Measurements from ENCODE around the gene KATNAL1.

DNA sequence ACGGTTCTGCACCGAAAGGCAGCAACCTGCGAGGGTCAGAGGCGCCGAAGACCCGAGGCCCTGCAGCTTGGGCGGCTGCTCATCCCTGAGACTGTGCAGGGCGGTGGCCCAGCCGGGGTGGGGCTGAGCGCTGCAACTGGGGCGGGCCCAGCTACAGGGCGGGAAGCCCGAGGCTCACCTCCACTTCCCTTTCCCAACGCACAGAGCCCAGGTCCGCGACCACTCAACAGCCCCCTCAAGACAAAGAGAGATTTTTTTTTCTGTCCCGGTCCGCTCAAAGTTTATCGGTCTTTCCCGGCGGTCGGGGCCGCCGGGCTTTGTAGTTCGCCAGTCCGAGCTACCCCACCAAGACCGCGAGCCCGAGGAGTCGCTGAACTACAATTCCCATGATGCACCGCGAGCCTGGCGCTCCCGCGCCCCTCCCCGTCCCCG, 573 bp downstream of the KATNAL1 start:
- TF ChIP-seq, protein P1, sequence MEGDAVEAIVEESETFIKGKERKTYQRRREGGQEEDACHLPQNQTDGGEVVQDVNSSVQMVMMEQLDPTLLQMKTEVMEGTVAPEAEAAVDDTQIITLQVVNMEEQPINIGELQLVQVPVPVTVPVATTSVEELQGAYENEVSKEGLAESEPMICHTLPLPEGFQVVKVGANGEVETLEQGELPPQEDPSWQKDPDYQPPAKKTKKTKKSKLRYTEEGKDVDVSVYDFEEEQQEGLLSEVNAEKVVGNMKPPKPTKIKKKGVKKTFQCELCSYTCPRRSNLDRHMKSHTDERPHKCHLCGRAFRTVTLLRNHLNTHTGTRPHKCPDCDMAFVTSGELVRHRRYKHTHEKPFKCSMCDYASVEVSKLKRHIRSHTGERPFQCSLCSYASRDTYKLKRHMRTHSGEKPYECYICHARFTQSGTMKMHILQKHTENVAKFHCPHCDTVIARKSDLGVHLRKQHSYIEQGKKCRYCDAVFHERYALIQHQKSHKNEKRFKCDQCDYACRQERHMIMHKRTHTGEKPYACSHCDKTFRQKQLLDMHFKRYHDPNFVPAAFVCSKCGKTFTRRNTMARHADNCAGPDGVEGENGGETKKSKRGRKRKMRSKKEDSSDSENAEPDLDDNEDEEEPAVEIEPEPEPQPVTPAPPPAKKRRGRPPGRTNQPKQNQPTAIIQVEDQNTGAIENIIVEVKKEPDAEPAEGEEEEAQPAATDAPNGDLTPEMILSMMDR (conservative IDR thresholded peaks at IDR 0.05 in 1 of 2, IDR thresholded peaks at IDR 0.05 in 1 of 2; ENCODE audit: extremely low read depth in 1 of 2, insufficient read depth in 1 of 2, low read depth in 1 of 2, low read length in 2 of 2): no peak
- no peak for TF ChIP-seq EZH2 (IDR thresholded peaks at IDR 0.05; ENCODE audit: borderline replicate concordance, low read length)

Measured in mammary epithelial cell (primary cell).